ENCODE data around the gene POU2AF3. TPM values are rescaled to one million over a fixed set of nuclear protein-coding genes. Genes with fewer than 3 reads are reported as not detected.

Gene POU2AF3
- total RNA-seq, 2 experiments from 2014 or later: not detected

DNA sequence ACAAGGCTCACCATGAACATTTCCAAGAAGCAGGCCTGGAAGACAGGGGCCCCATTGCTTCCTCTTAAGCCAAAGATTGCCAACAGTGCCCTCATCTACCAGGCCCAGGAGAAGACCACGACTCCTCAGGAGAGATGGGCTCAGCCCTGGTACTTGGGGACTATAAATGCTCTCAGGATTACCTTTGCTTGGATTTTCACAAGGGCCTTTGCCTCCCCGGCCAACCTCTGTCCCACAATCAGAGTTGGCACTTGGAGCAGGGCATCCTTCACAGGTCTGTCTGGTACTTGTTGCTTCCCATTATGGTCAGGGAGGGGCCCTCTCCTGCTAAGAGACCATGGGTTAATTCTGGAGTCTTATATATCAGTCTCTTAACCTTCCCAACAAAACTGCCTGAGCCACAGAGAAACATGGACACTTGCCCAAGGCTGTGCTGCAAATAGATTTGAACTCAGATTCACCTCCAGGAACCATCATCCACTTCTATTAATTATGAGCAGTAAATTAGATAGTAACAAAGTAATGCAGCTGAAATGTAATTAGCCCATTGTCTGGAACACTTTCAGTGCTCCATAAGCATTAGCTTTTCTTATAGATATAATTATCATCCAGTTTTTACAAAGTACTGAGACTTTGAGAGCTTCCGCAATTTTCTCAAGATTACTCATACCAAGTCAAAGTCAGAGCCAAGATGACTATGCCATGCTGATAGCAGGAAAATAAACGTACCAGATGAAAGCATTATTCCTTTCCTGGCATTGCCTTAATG, 33.5 kb downstream of the POU2AF3 start:
- H3K4me1 Mint-ChIP-seq (ENCODE audit: low read depth): no peaks in the 10 kb centered on the region
- no peak overlapping the region for H3K27ac Mint-ChIP-seq
- H3K36me3 Mint-ChIP-seq (ENCODE audit: low read depth): no peaks in the 10 kb centered on the region
- H3K9me3 Mint-ChIP-seq (ENCODE audit: insufficient read depth): no peaks in the 10 kb centered on the region
- ATAC-seq (no peak), DNase-seq (no peak)
- peaks cover 6% of the 10 kb centered on the region for H3K27me3 Mint-ChIP-seq (ENCODE audit: low read depth)
- ChIA-PET CTCF (interaction anchor here (2.8 kb wide), 1 partner anchor 90 kb away, joined by 7 read pairs; no protein-coding TSS in a partner anchor), POLR2A (no interaction called here)
- no peak overlapping the region for H3K4me3 Mint-ChIP-seq

DNA sequence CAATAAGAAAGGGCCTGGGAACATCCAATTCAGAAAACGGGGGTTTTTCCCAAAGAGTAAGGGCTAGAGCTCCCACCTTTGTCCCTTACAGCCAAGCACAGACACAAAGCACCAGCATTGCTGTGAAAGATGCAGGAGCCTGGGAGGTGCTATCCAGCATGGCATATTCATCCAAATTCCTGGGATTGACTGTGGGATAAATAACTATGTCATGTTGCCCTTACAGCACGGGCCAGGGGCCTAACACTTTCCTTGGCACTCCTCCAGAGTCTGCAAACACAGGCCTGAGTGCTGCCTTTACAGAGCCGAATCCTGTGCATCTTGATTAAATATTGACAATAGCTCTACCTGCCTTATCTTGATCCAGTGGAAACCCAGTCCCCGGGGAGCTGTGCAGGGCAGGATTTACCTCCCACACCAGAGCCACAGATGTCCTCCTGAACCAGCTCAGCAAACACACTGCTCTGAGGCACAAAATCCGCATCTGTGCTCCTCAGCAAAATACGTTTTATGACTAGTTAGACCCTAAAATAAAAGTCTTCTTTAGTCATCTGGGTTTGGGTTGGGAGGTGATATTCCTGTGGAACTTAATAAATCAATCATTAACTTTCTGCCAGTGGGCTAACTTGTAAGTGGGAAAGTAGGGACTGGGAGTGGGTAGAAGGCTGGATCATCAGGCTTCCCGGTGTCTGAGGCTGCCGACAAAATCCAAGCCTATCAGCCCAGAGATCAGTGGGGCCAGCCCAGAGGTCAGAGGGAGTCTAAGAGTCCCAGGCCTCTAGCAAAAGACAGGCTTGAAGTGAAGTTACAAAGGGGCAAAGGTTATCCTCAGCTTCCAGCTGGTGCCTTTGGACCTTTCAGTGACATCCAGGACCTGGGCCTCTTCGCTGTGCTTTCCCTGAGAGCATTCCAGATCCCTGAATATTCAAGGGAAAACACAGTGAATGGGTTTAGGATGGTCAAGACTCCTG, 36.5 kb downstream of the POU2AF3 start:
- Mint-ChIP-seq H3K4me3 (no peak overlapping the region), H3K27me3 (ENCODE audit: low read depth) (peaks cover 3% of the 10 kb centered on the region), H3K4me1 (ENCODE audit: low read depth) (no peaks in the 10 kb centered on the region), H3K36me3 (ENCODE audit: low read depth) (peaks cover 3% of the 10 kb centered on the region), H3K27ac (no peak overlapping the region), H3K9me3 (ENCODE audit: insufficient read depth) (peaks cover 5% of the 10 kb centered on the region)
- DNase-seq (no peak), ATAC-seq (no peak)
- POLR2A ChIA-PET: no interaction called here
- CTCF ChIA-PET: interaction anchor here (2.8 kb wide), 1 partner anchor 88 kb away, joined by 7 read pairs; no protein-coding TSS in a partner anchor

DNA sequence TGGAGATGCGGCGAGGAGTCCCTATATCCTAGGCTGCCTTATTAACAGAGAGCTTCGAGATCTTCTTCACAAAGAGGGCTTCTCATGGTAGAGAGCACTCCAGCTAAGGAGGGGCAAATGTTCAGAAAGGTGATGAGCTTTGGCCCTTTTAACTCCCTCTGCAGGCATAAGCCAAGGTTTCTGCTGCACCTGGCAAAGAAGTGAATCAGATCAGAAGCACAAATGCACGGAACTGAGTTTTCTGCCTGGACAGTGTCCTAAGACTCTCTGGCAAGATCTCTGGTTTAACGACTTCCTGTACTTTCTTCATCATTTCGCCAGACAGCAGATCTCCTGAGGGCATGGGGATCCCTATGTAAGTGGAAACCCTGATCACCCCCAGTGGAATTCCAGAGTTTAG, 37.2 kb downstream of the POU2AF3 start:
- no peak for DNase-seq
- POLR2A ChIA-PET: no interaction called here

DNA sequence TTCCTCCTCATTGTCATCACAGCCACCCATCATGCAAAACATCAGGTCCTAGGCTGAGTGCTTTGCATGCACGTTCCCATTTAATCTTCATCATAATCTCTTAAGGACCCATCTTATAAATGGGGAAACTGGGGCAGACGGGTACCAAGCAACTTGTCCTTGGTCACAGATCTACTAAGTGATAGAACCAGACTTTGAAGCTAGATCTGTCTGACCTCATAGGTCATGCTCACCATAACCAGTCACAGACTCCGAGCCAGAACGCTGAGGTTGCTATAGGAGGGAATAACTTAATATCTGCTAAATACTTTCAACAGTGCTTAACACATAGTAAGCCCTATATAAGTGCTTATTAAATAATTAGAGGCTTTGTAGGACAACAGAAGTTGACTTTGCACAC, 37.7 kb downstream of the POU2AF3 start:
- no peak for DNase-seq
- Mint-ChIP-seq H3K36me3 (ENCODE audit: low read depth) (peaks cover 3% of the 10 kb centered on the region), H3K27ac (no peak overlapping the region), H3K27me3 (ENCODE audit: low read depth) (peaks cover 3% of the 10 kb centered on the region), H3K4me1 (ENCODE audit: low read depth) (no peaks in the 10 kb centered on the region), H3K4me3 (no peak overlapping the region), H3K9me3 (ENCODE audit: insufficient read depth) (peaks cover 10% of the 10 kb centered on the region)
- ATAC-seq: no peak
- CTCF ChIA-PET: interaction anchor here (1.3 kb wide), 1 partner anchor 13 kb away, joined by 3 read pairs; no protein-coding TSS in a partner anchor
- POLR2A ChIA-PET: no interaction called here

More for the DNA sequence above, 37.2 kb downstream of the POU2AF3 start:
- H3K9me3 Mint-ChIP-seq (ENCODE audit: insufficient read depth): peaks cover 9% of the 10 kb centered on the region
- ATAC-seq: no peak
- CTCF ChIA-PET: interaction anchor here (1.3 kb wide), 1 partner anchor 13 kb away, joined by 3 read pairs; no protein-coding TSS in a partner anchor
- no peak overlapping the region for H3K27ac Mint-ChIP-seq
- no peaks in the 10 kb centered on the region for H3K4me1 Mint-ChIP-seq (ENCODE audit: low read depth)
- H3K4me3 Mint-ChIP-seq: no peak overlapping the region
- H3K27me3 Mint-ChIP-seq (ENCODE audit: low read depth): peaks cover 3% of the 10 kb centered on the region
- H3K36me3 Mint-ChIP-seq (ENCODE audit: low read depth): peaks cover 3% of the 10 kb centered on the region

DNA sequence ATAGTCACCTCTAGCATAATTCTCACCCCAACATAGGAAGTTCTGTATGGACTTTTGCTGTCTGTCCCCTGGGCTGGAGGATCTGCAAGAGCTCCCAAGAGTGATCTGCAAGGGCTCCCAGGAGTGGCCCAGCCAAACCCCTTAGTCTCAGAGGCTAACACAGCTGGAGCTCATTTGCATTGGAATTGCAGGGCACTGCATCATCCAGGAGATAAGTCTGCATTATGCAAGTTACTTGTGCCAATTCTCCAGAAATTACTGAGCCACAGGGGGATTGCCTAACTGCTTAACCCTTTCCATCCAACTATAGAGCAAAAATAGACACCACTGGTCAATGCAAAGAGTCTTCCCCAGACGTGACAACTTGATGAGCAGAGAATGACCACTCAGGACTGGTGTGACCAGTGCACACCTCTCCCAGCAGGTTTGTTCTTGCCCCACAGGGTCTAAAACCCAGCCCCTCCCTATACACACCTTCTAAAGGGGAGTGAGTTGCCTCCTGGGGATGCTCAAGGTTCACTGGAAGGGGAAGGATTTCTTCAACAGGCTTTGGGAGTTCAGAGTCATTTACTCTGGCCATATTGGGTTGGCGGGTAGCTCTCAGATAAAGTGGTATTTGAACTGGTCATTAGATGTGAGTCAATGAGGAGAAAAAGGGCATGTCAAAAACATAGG, 38.4 kb downstream of the POU2AF3 start:
- Mint-ChIP-seq H3K27ac (no peak overlapping the region), H3K9me3 (ENCODE audit: insufficient read depth) (peaks cover 10% of the 10 kb centered on the region), H3K4me1 (ENCODE audit: low read depth) (no peaks in the 10 kb centered on the region), H3K36me3 (ENCODE audit: low read depth) (peaks cover 3% of the 10 kb centered on the region), H3K27me3 (ENCODE audit: low read depth) (peaks cover 3% of the 10 kb centered on the region), H3K4me3 (no peak overlapping the region)
- ChIA-PET CTCF (interaction anchor here (1.3 kb wide), 1 partner anchor 12 kb away, joined by 3 read pairs; no protein-coding TSS in a partner anchor), POLR2A (no interaction called here)
- DNase-seq: no peak
- no peak for ATAC-seq

DNA sequence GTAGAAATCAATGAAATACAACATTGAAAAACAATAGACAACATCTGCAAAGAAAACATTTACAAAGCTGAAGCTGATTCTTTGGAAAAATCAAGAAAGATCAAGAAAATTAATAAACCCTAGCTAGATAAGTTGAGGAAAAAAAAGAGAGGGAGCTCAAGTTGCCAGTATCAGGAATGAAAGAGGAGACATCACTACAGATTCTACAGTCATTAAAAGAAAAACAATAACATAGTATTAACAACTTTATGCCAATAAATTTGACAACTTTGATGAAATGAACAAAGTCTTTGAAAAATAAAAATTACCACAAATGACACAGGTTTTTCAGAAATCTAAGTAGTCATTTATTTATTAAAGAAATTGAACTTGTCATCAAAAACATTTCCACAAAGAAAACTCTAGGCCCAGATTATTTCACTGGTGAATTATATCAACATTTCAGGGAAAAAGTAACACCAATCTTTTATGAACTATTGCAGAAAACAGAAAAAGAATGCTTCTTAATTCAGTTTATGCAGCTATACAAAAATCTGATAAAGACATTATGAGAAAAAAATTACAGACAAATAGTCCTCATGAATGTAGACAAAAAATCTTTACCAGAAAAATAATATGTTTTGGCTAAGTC, 41.5 kb downstream of the POU2AF3 start:
- ATAC-seq (no peak), DNase-seq (no peak)
- Mint-ChIP-seq H3K4me3 (no peak overlapping the region), H3K4me1 (ENCODE audit: low read depth) (no peaks in the 10 kb centered on the region), H3K27me3 (ENCODE audit: low read depth) (peaks cover 4% of the 10 kb centered on the region), H3K36me3 (ENCODE audit: low read depth) (peaks cover 3% of the 10 kb centered on the region), H3K9me3 (ENCODE audit: insufficient read depth) (peaks cover 10% of the 10 kb centered on the region), H3K27ac (no peak overlapping the region)
- ChIA-PET CTCF (interaction anchor here (1.8 kb wide), 1 partner anchor 89 kb away, joined by 5 read pairs; no protein-coding TSS in a partner anchor), POLR2A (no interaction called here)

DNA sequence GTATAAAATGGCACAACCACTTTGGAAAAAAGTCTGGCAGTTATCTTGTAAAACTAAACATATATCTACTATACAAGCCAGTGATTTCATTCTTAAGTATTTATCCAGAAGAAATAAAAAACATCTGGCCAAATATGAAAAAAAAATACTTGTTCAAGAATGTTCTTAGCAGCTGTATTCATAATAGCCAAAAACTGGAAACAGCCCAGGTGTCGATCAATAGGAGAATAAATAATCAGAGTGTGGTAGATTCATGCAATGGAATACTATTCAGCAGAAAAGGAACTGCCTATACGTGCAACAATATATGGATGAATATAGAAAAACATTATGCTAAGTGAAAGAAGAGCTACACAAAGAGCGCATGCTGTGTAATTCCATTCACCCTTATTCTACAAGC, 44.0 kb downstream of the POU2AF3 start:
- Mint-ChIP-seq H3K27ac (no peak overlapping the region), H3K27me3 (ENCODE audit: low read depth) (peaks cover 7% of the 10 kb centered on the region), H3K4me3 (no peak overlapping the region), H3K9me3 (ENCODE audit: insufficient read depth) (peaks cover 10% of the 10 kb centered on the region), H3K36me3 (ENCODE audit: low read depth) (peaks cover 3% of the 10 kb centered on the region), H3K4me1 (ENCODE audit: low read depth) (no peaks in the 10 kb centered on the region)
- ATAC-seq (no peak), DNase-seq (no peak)
- CTCF ChIA-PET: no interaction called here
- POLR2A ChIA-PET: no interaction called here

DNA sequence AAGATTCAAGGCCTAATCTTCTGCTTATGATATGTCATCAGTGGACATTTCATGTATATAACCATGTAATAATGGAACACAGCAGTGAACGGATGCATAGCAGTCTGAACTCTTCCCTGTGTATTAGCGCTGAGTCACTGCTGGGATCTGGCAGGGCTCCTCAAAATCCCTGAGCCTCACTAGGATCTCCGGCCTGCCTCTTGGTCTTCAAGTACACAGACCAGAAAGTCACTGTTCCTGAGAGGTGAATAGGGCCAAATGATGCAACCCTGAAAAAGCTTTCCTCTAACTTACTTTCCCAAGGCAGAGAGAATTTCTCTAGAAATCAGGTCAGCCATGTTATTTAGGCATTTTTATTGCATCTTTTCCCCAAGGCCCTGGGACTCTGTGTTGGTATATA, 45.7 kb downstream of the POU2AF3 start:
- ChIA-PET POLR2A (no interaction called here), CTCF (no interaction called here)
- Mint-ChIP-seq H3K36me3 (ENCODE audit: low read depth) (peaks cover 3% of the 10 kb centered on the region), H3K27me3 (ENCODE audit: low read depth) (peaks cover 9% of the 10 kb centered on the region), H3K4me1 (ENCODE audit: low read depth) (no peaks in the 10 kb centered on the region), H3K27ac (no peak overlapping the region), H3K9me3 (ENCODE audit: insufficient read depth) (peaks cover 10% of the 10 kb centered on the region), H3K4me3 (no peak overlapping the region)
- DNase-seq: no peak
- no peak for ATAC-seq

DNA sequence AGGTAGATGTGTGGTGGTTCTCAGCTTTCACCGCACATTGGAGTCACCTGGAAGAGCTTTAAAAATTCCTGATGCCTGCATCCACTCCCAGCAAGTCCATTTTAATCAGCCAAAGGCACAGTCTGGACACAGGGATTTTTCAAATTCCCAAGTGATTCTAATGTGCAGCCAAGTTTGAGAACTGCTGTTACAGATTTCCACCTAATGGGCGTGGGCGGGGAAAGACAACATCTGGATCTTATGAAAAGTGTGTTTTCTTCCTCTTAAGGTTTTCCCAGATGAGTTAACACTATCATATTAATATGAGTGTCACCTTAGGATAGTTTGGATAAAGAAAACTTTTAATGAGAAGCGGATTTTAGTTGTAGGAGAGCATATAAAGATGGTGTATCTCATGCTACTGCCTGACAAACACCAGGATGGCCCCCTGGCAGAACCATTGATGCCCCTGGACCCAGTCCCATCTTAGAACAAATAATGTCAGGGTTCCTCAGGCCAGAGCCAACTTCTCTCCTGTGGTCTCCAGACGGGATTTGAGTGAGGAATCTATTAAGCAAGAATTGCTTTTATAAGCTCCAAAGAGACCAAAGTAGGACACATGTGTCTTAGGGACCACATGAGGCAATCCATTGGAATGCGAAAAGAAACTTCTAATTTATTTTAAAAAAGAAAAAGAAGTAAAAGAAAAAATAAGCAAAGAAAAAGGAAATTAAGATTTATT, 48.8 kb downstream of the POU2AF3 start:
- CTCF ChIA-PET: no interaction called here

DNA sequence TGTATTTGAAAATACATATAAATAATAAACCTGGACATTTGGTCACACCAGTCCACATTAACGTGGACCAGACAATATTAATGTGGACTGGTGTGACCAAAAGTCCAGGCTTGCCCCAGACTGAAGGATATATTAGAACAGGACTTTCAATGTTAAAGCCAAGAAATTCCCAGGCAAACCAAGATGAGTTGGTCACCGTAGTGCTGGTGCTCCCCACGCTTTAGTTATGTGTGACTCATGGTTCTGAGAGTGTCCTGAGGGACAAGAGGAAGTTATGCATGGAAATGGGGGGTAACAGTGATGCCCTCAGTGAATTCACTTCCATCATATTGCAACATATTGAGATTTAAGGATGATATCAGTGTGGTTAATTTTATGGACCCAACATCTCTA, 49.4 kb downstream of the POU2AF3 start:
- Mint-ChIP-seq H3K27ac (no peak overlapping the region), H3K4me1 (ENCODE audit: low read depth) (no peaks in the 10 kb centered on the region), H3K9me3 (ENCODE audit: insufficient read depth) (no peaks in the 10 kb centered on the region), H3K36me3 (ENCODE audit: low read depth) (no peaks in the 10 kb centered on the region), H3K4me3 (no peak overlapping the region), H3K27me3 (ENCODE audit: low read depth) (peaks cover 15% of the 10 kb centered on the region)
- no peak for DNase-seq
- CTCF ChIA-PET: no interaction called here
- ATAC-seq: no peak
- POLR2A ChIA-PET: interaction anchor here (0.7 kb wide), 1 partner anchor 905 kb away, joined by 4 read pairs; no protein-coding TSS in a partner anchor

More for the DNA sequence above, 48.8 kb downstream of the POU2AF3 start:
- H3K27me3 Mint-ChIP-seq (ENCODE audit: low read depth): peaks cover 19% of the 10 kb centered on the region
- ATAC-seq (no peak), DNase-seq (no peak)
- no peaks in the 10 kb centered on the region for H3K9me3 Mint-ChIP-seq (ENCODE audit: insufficient read depth)
- H3K27ac Mint-ChIP-seq: no peak overlapping the region
- H3K4me1 Mint-ChIP-seq (ENCODE audit: low read depth): no peaks in the 10 kb centered on the region
- H3K4me3 Mint-ChIP-seq: no peak overlapping the region
- H3K36me3 Mint-ChIP-seq (ENCODE audit: low read depth): no peaks in the 10 kb centered on the region
- POLR2A ChIA-PET: interaction anchor here (0.7 kb wide), 1 partner anchor 905 kb away, joined by 4 read pairs; no protein-coding TSS in a partner anchor

DNA sequence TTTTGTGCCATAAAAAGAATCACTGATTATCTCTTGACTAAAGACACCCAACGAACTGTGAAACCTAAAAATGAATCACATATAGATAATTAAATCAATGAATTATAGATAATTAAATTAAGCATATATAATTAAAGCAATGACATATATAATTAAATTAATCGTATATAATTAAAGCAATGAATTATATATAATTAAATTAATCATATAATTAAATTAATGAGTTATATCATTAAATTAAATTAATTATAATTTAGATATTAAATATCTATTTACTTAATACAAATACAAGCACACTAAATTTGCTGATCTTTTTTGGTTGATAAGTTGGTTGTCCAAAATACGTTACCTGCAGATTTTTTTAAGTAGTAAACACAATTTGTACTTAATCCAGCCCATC, 49.8 kb downstream of the POU2AF3 start:
- Mint-ChIP-seq H3K27ac (no peak overlapping the region), H3K4me1 (ENCODE audit: low read depth) (no peaks in the 10 kb centered on the region), H3K27me3 (ENCODE audit: low read depth) (peaks cover 15% of the 10 kb centered on the region), H3K9me3 (ENCODE audit: insufficient read depth) (no peaks in the 10 kb centered on the region), H3K4me3 (no peak overlapping the region), H3K36me3 (ENCODE audit: low read depth) (no peaks in the 10 kb centered on the region)
- ChIA-PET CTCF (interaction anchor here (1.3 kb wide), 1 partner anchor 12 kb away, joined by 3 read pairs; no protein-coding TSS in a partner anchor), POLR2A (no interaction called here)
- ATAC-seq (no peak), DNase-seq (no peak)

All from activated CD8-positive, alpha-beta T cell treated with anti-CD3 and anti-CD28 coated beads, Interleukin-2, amount 10 ng/mL, durations not matched to agents 7 days and 5 days (primary cell).